Neutrophil (primary cell): Measurements from ENCODE around the gene P2RY2.

Experiments used
- H3K27ac ChIP-seq: fragments of 200-600 bp; sonication (generic); 2 replicates; pipeline ENCODE4 v1.5.1; 2016; ENCODE audit warnings: mild to moderate bottlenecking, moderate library complexity
- H3K27me3 ChIP-seq: fragments of 200-600 bp; sonication (generic); 2 replicates; pipeline ENCODE4 v1.6.0; 2016; ENCODE audit warnings: mild to moderate bottlenecking
- H3K36me3 ChIP-seq: fragments of 200-600 bp; sonication (generic); 2 replicates; pipeline ENCODE4 v1.5.1; 2017
- H3K4me1 ChIP-seq, 2 experiments: fragments of 200-600 bp in 1 of 2; sonication (generic) in 1 of 2; 1 replicate in 1 of 2; 2 replicates in 1 of 2; pipeline versions ENCODE4 v1.5.1 to v1.6.1; 2013 to 2016; ENCODE audit warnings: low read depth in 1 of 2, low read length in 1 of 2, mild to moderate bottlenecking in 1 of 2, moderate library complexity in 1 of 2; ENCODE audit not compliant: control insufficient read depth in 1 of 2, insufficient read depth in 1 of 2
- H3K4me3 ChIP-seq, 2 experiments: fragments of 200-600 bp in 1 of 2; sonication (generic) in 1 of 2; 1 replicate in 1 of 2; 2 replicates in 1 of 2; pipeline ENCODE4 v1.5.1; 2013 to 2016; ENCODE audit warnings: low read depth in 1 of 2, low read length in 1 of 2, mild to moderate bottlenecking in 1 of 2, moderate library complexity in 1 of 2
- H3K9me3 ChIP-seq: fragments of 200-600 bp; sonication (generic); 2 replicates; pipeline ENCODE4 v1.5.1; 2016
- CTCF ChIP-seq: fragments of 200-600 bp; sonication (generic); IDR thresholded peaks from 2 replicates; pipeline ENCODE4 v1.5.1; 2016; ENCODE audit warnings: antibody characterized with exemption

P2RY2 gene

GRCh38 chr11:73221451-73221850 is 3.4 kb downstream of the P2RY2 start:
- H3K36me3 ChIP-seq = no peaks in the 10 kb centered on the region
- TF ChIP-seq CTCF = no peak
- H3K4me1 ChIP-seq = peaks cover 61 to 72% of the 10 kb centered on the region in 2 experiments
- H3K27me3 ChIP-seq = no peaks in the 10 kb centered on the region
- no peak overlapping the region for H3K4me3 ChIP-seq
- no peaks in the 10 kb centered on the region for H3K9me3 ChIP-seq
- peak overlapping the region; percentile 34 for H3K27ac ChIP-seq

GRCh38 chr11:73221996-73222395 is 3.9 kb downstream of the P2RY2 start:
- H3K4me3 ChIP-seq = no peak overlapping the region
- TF ChIP-seq CTCF = no peak
- H3K9me3 ChIP-seq = no peaks in the 10 kb centered on the region
- H3K36me3 ChIP-seq = no peaks in the 10 kb centered on the region
- H3K27me3 ChIP-seq = no peaks in the 10 kb centered on the region
- no peak overlapping the region for H3K27ac ChIP-seq
- peaks cover 55 to 66% of the 10 kb centered on the region in 2 experiments for H3K4me1 ChIP-seq

- Histone ChIP-seq H3K9me3 (no peaks in the 10 kb centered on the region), H3K36me3 (peaks cover 16% of the 10 kb centered on the region), H3K4me3 (no peak overlapping the region), H3K4me1 (peaks cover 39 to 45% of the 10 kb centered on the region in 2 experiments), H3K27ac (peak overlapping the region; percentile 70), H3K27me3 (no peaks in the 10 kb centered on the region)
- TF ChIP-seq CTCF = no peak
Measured at GRCh38 chr11:73223998-73224730, 6.1 kb downstream of the P2RY2 start.

GRCh38 chr11:73225001-73225686 is 7.1 kb downstream of the P2RY2 start:
- TF ChIP-seq CTCF = no peak

GRCh38 chr11:73225851-73226250 is 7.8 kb downstream of the P2RY2 start:
- Histone ChIP-seq H3K9me3 (no peaks in the 10 kb centered on the region), H3K4me3 (no peak overlapping the region), H3K27me3 (no peaks in the 10 kb centered on the region), H3K4me1 (peaks cover 22 to 28% of the 10 kb centered on the region in 2 experiments), H3K27ac (no peak overlapping the region), H3K36me3 (peaks cover 32% of the 10 kb centered on the region)
- TF ChIP-seq CTCF = no peak

More at GRCh38 chr11:73225001-73225686, 7.1 kb downstream of the P2RY2 start:
- no peaks in the 10 kb centered on the region for H3K9me3 ChIP-seq
- peaks cover 25% of the 10 kb centered on the region for H3K36me3 ChIP-seq
- H3K27me3 ChIP-seq = no peaks in the 10 kb centered on the region
- H3K27ac ChIP-seq = no peak overlapping the region
- H3K4me3 ChIP-seq = no peak overlapping the region
- H3K4me1 ChIP-seq = peaks cover 29 to 35% of the 10 kb centered on the region in 2 experiments
